HCT116 (cell line): Measurements from ENCODE around the gene SCGB1A1. TPM values are rescaled to one million over a fixed set of nuclear protein-coding genes. Genes with fewer than 3 reads are reported as not detected.

Experiments used
- ATAC-seq: fragments of 200-7000 bp; cut with Tn5 transposase; 2 replicates; pipeline ENCODE4 v1.9.1; 2020; ENCODE audit warnings: mild to moderate bottlenecking, moderate library complexity
- BruUV-seq: library from RNA; stranded (reverse); fragments of 400-500 nt; replicated peaks from 2 replicates; lab custom pipeline; 2021; lab: Mats Ljungman, UMichigan
- CTCF ChIA-PET: fragments of 300-600 bp; sonication (Branson Sonifier 250); formaldehyde crosslinking; loops from one replicate; lab custom pipeline; 2021; ENCODE audit warnings: antibody characterized with exemption; lab: Charles Lee
- POLR2A ChIA-PET: fragments of 300-600, 350-600 bp; sonication (Branson Sonifier 250); formaldehyde crosslinking; loops from one replicate; lab custom pipeline; 2021; ENCODE audit warnings: antibody characterized with exemption; lab: Charles Lee
- RAD21 ChIA-PET, 2 experiments: fragments of 300-600 bp; sonication (Branson Sonifier 250); formaldehyde crosslinking; loops; one replicate each; lab custom pipeline; 2023; ENCODE audit warnings: low total read pairs in 2 of 2; ENCODE audit not compliant: uncharacterized antibody in 2 of 2, unreplicated experiment in 2 of 2, low non-redundant PET in 1 of 2; lab: Charles Lee
- DNase-seq: peaks from one replicate; pipeline ENCODE4 v3.0.0-alpha.2; 2010; ENCODE audit warnings: low read depth, low spot score
- H2AFZ ChIP-seq: fragments of 200-600 bp; shearing (Covaris generic), sonication (generic); 2 replicates; pipeline ENCODE4 v1.6.1; 2017; ENCODE audit warnings: low read depth, mixed run types, mixed read lengths, antibody characterized with exemption, low read length; ENCODE audit not compliant: poor library complexity, severe bottlenecking
- H3K27ac ChIP-seq: 2 replicates; pipeline ENCODE4 v1.5.1; 2012; ENCODE audit warnings: low read depth, low read length
- H3K27me3 ChIP-seq: fragments of 200-600 bp; sonication (generic); 2 replicates; pipeline ENCODE4 v1.6.1; 2016; ENCODE audit warnings: mixed run types, low read length, mixed read lengths; ENCODE audit not compliant: insufficient read depth
- H3K36me3 ChIP-seq, 2 experiments: fragments of 200-500 bp in 1 of 2; fragments of 200-600 bp in 1 of 2; sonication (Bioruptor generic) in 1 of 2; sonication (generic) in 1 of 2; 2 replicates each; pipeline versions ENCODE4 v1.5.1 to v1.6.1; 2014 to 2016; ENCODE audit warnings: low read length in 2 of 2, inconsistent platforms in 1 of 2, mixed read lengths in 1 of 2, mixed run types in 1 of 2; ENCODE audit not compliant: insufficient read depth in 2 of 2, control insufficient read depth in 1 of 2
- H3K4me1 ChIP-seq, 2 experiments: fragments of 200-600 bp in 1 of 2; sonication (generic) in 1 of 2; 2 replicates each; pipeline versions ENCODE4 v1.5.1 to v1.6.1; 2012 to 2017; ENCODE audit warnings: low read length in 2 of 2, inconsistent platforms in 1 of 2, mild to moderate bottlenecking in 1 of 2, mixed read lengths in 1 of 2, mixed run types in 1 of 2, moderate library complexity in 1 of 2; ENCODE audit not compliant: insufficient read depth in 2 of 2, control insufficient read depth in 1 of 2
- H3K4me2 ChIP-seq: fragments of 200-600 bp; sonication (generic); 2 replicates; pipeline ENCODE4 v1.6.1; 2017; ENCODE audit warnings: mixed run types, low read length, mixed read lengths
- H3K4me3 ChIP-seq, 2 experiments: fragments of 200-600 bp in 1 of 2; sonication (generic) in 1 of 2; replicated peaks in 1 of 2; 2 replicates each; pipeline ENCODE4 v1.5.1; 2011 to 2016; ENCODE audit warnings: low read length in 2 of 2, control low read depth in 1 of 2, low read depth in 1 of 2, mild to moderate bottlenecking in 1 of 2, mixed read lengths in 1 of 2, mixed run types in 1 of 2
- H3K79me2 ChIP-seq: fragments of 200-600 bp; sonication (generic); 2 replicates; pipeline ENCODE4 v1.6.1; 2017; ENCODE audit warnings: mild to moderate bottlenecking, mixed run types, low read length, moderate library complexity, mixed read lengths; ENCODE audit not compliant: insufficient read depth
- H3K9ac ChIP-seq: fragments of 200-600 bp; sonication (generic); 2 replicates; pipeline ENCODE4 v1.6.1; 2016; ENCODE audit warnings: low read length, mixed read lengths
- H3K9me2 ChIP-seq: fragments of 200-600 bp; sonication (generic), shearing (Covaris generic); 2 replicates; pipeline ENCODE4 v1.6.1; 2017; ENCODE audit warnings: mixed run types, mild to moderate bottlenecking, moderate library complexity; ENCODE audit not compliant: insufficient read depth
- H3K9me3 ChIP-seq, 2 experiments: fragments of 200-500 bp in 1 of 2; fragments of 200-600 bp in 1 of 2; sonication (Bioruptor generic) in 1 of 2; sonication (generic) in 1 of 2; 2 replicates each; pipeline ENCODE4 v1.6.1; 2014 to 2017; ENCODE audit warnings: low read length in 2 of 2, mixed read lengths in 2 of 2, inconsistent platforms in 1 of 2, low read depth in 1 of 2, mild to moderate bottlenecking in 1 of 2, mixed run types in 1 of 2, moderate library complexity in 1 of 2; ENCODE audit not compliant: control insufficient read depth in 1 of 2, insufficient read depth in 1 of 2
- H4K20me1 ChIP-seq: fragments of 200-600 bp; sonication (generic), shearing (Covaris generic); 2 replicates; pipeline ENCODE4 v1.6.1; 2017; ENCODE audit warnings: mixed run types, mild to moderate bottlenecking, moderate library complexity; ENCODE audit not compliant: insufficient read depth
- CEBPB ChIP-seq: IDR thresholded peaks from 2 replicates; pipeline ENCODE4 v1.6.1; 2012; ENCODE audit warnings: low read depth
- EGR1 ChIP-seq: IDR thresholded peaks from 2 replicates; pipeline ENCODE4 v1.6.1; 2012; ENCODE audit warnings: low read depth
- EZH2phosphoT487 ChIP-seq: fragments of 200-600 bp; IDR thresholded peaks from 2 replicates; pipeline ENCODE4 v1.6.1; 2018; ENCODE audit warnings: antibody characterized with exemption, borderline replicate concordance
- FOSL1 ChIP-seq: IDR thresholded peaks from 2 replicates; pipeline ENCODE4 v1.6.1; 2012; ENCODE audit warnings: low read depth
- JUND ChIP-seq: IDR thresholded peaks from 2 replicates; pipeline ENCODE4 v1.6.1; 2012
- POLR2A ChIP-seq: IDR thresholded peaks from 2 replicates; pipeline ENCODE4 v1.7.0; 2011; ENCODE audit warnings: borderline replicate concordance; ENCODE audit not compliant: insufficient read depth, insufficient read length; ENCODE audit errors: extremely low read depth
- RAD21 ChIP-seq: IDR thresholded peaks from 2 replicates; pipeline ENCODE4 v1.6.1; 2012; ENCODE audit warnings: low read depth, mild to moderate bottlenecking
- SP1 ChIP-seq: IDR thresholded peaks from 2 replicates; pipeline ENCODE4 v1.6.1; 2012; ENCODE audit warnings: low read depth
- SRF ChIP-seq: IDR thresholded peaks from 2 replicates; pipeline ENCODE4 v1.6.1; 2012; ENCODE audit warnings: low read depth
- TCF7L2 ChIP-seq: IDR thresholded peaks from 2 replicates; pipeline ENCODE4 v1.7.0; 2011; ENCODE audit warnings: borderline replicate concordance, inconsistent platforms; ENCODE audit not compliant: insufficient read depth, insufficient read length; ENCODE audit errors: extremely low read depth
- YY1 ChIP-seq: IDR thresholded peaks from 2 replicates; pipeline ENCODE4 v1.6.1; 2011; ENCODE audit warnings: low read length, low read depth, moderate library complexity, mild to moderate bottlenecking; ENCODE audit not compliant: insufficient replicate concordance; ENCODE audit errors: extremely low read depth
- ZNF274 ChIP-seq: fragments of 200-500 bp; sonication (Bioruptor generic); IDR thresholded peaks from 2 replicates; pipeline ENCODE4 v1.6.1; 2014; ENCODE audit warnings: mild to moderate bottlenecking, low read depth, low read length, inconsistent platforms
- intact Hi-C: fragments of 100-400 bp; cut with micrococcal nuclease; formaldehyde crosslinking; loops from 2 replicates; pipeline ENCODE4 v1.10.0; 2022
- total RNA-seq: library from RNA; stranded (reverse); gene quantifications from one replicate; pipeline ENCODE4 v1.2.1, GENCODE V29; 2021; ENCODE audit not compliant: unreplicated experiment
- TF ChIP-seq, protein P1 (sequence below): IDR thresholded peaks from 2 replicates; pipeline ENCODE4 v1.6.1; 2011; ENCODE audit warnings: mild to moderate bottlenecking, low read length, moderate library complexity; ENCODE audit not compliant: insufficient replicate concordance; ENCODE audit errors: extremely low read depth
- TF ChIP-seq, protein P2 (sequence below): IDR thresholded peaks from 2 replicates; pipeline ENCODE4 v1.6.1; 2012
- TF ChIP-seq, protein P3 (sequence below): IDR thresholded peaks from 2 replicates; pipeline ENCODE4 v1.6.1; 2012

SCGB1A1 gene
- total RNA-seq, 1 experiment from 2014 or later = 2.0 TPM

DNA sequence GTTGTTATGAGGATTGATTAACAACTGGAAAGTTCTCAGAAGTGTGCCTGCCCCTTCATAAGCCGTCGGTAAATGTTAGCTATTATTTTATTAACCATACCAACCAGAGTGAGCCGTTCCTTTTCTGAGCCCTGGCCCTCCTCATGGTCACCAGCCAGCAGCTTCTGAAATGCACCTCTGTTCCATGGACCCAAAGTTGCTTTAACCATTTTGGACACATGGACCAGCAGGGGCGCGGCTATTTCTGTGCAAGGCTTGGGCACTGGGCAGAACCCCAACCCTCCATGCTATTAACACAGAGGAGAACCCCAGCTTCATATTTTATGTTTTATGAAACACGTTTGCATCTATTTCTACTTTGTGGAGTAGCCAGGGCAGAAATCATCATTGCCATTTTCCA lies 18.6 kb upstream of the SCGB1A1 start:
- Histone ChIP-seq H3K9me2 (no peaks in the 10 kb centered on the region), H3K79me2 (no peaks in the 10 kb centered on the region), H3K4me2 (no peak overlapping the region), H3K9me3 (no peaks in the 10 kb centered on the region), H2AFZ (no peak overlapping the region), H3K9ac (no peak overlapping the region), H3K36me3 (no peaks in the 10 kb centered on the region), H3K27me3 (no peaks in the 10 kb centered on the region), H3K4me1 (peaks cover 2 to 13% of the 10 kb centered on the region in 2 experiments; a peak in 3 of 4 replicates), H3K4me3 (no peak overlapping the region), H4K20me1 (no peaks in the 10 kb centered on the region), H3K27ac (no peak overlapping the region)
- RAD21 ChIA-PET = interaction anchor here in 1 of 2 experiments (1.1 kb wide), 1 partner anchor 143 kb away, joined by 3 read pairs; no protein-coding TSS in a partner anchor
- ATAC-seq = no peak
- BruUV-seq = no TSS peak
- no peak for TF ChIP-seq CEBPB
- TF ChIP-seq EGR1 = no peak
- TF ChIP-seq SP1 = no peak
- no peak for TF ChIP-seq SRF
- no peak for TF ChIP-seq JUND
- TF ChIP-seq, protein P1, sequence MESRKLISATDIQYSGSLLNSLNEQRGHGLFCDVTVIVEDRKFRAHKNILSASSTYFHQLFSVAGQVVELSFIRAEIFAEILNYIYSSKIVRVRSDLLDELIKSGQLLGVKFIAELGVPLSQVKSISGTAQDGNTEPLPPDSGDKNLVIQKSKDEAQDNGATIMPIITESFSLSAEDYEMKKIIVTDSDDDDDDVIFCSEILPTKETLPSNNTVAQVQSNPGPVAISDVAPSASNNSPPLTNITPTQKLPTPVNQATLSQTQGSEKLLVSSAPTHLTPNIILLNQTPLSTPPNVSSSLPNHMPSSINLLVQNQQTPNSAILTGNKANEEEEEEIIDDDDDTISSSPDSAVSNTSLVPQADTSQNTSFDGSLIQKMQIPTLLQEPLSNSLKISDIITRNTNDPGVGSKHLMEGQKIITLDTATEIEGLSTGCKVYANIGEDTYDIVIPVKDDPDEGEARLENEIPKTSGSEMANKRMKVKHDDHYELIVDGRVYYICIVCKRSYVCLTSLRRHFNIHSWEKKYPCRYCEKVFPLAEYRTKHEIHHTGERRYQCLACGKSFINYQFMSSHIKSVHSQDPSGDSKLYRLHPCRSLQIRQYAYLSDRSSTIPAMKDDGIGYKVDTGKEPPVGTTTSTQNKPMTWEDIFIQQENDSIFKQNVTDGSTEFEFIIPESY = no peak
- no peak for TF ChIP-seq RAD21
- no peak for TF ChIP-seq POLR2A
- no peak for TF ChIP-seq YY1
- TF ChIP-seq ZNF274 = no peak
- TF ChIP-seq FOSL1 = no peak
- TF ChIP-seq EZH2phosphoT487 = no peak
- no peak for TF ChIP-seq TCF7L2
- TF ChIP-seq, protein P2, sequence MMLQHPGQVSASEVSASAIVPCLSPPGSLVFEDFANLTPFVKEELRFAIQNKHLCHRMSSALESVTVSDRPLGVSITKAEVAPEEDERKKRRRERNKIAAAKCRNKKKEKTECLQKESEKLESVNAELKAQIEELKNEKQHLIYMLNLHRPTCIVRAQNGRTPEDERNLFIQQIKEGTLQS = no peak
- TF ChIP-seq, protein P3, sequence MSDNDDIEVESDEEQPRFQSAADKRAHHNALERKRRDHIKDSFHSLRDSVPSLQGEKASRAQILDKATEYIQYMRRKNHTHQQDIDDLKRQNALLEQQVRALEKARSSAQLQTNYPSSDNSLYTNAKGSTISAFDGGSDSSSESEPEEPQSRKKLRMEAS = no peak
- no peak for DNase-seq
- intact Hi-C loops = no loop called here
- POLR2A ChIA-PET = interaction anchor here (1.7 kb wide), 1 partner anchor 174 kb away, joined by 5 read pairs; the partner anchor contains the start of gene EEF1G
- CTCF ChIA-PET = no interaction called here
